Hepatocyte (in vitro differentiated cells): ENCODE measurements around the gene RPS14. TPM values are rescaled to one million over a fixed set of nuclear protein-coding genes. Genes with fewer than 3 reads are reported as not detected.

ENCODE experiments used
- DNase-seq: peaks from one replicate; pipeline ENCODE4 v3.0.0-alpha.2; 2016; ENCODE audit warnings: low spot score
- H2AFZ ChIP-seq: fragments of 200-600 bp; sonication (generic); 2 replicates; pipeline ENCODE4 v1.6.0; 2016; ENCODE audit warnings: antibody characterized with exemption, mild to moderate bottlenecking
- H3K27ac ChIP-seq: fragments of 200-600 bp; sonication (generic); 2 replicates; pipeline ENCODE4 v1.5.1; 2016; ENCODE audit warnings: mild to moderate bottlenecking
- H3K27me3 ChIP-seq: fragments of 200-600 bp; sonication (generic); 2 replicates; pipeline ENCODE4 v1.6.1; 2016
- H3K36me3 ChIP-seq: fragments of 200-600 bp; sonication (generic); replicated peaks from 2 replicates; pipeline ENCODE4 v1.5.1; 2016; ENCODE audit warnings: low read depth; ENCODE audit not compliant: insufficient read depth
- H3K4me1 ChIP-seq: fragments of 200-600 bp; sonication (generic); 2 replicates; pipeline ENCODE4 v1.5.1; 2016; ENCODE audit warnings: mild to moderate bottlenecking, moderate library complexity; ENCODE audit not compliant: insufficient read depth
- H3K4me2 ChIP-seq: fragments of 200-600 bp; sonication (generic); 2 replicates; pipeline ENCODE4 v1.6.0; 2016
- H3K4me3 ChIP-seq: fragments of 200-600 bp; sonication (generic); 2 replicates; pipeline ENCODE4 v1.5.1; 2016; ENCODE audit warnings: mild to moderate bottlenecking
- H3K79me2 ChIP-seq: fragments of 200-600 bp; sonication (generic); 2 replicates; pipeline ENCODE4 v1.6.0; 2017; ENCODE audit warnings: mild to moderate bottlenecking
- H3K9me2 ChIP-seq: fragments of 200-600 bp; sonication (generic); replicated peaks from 2 replicates; pipeline ENCODE4 v1.6.0; 2017; ENCODE audit warnings: mild to moderate bottlenecking; ENCODE audit not compliant: insufficient read depth
- H3K9me3 ChIP-seq: fragments of 200-600 bp; sonication (generic); 2 replicates; pipeline ENCODE4 v1.5.1; 2016; ENCODE audit warnings: low read depth, mild to moderate bottlenecking
- H4K20me1 ChIP-seq: fragments of 200-600 bp; sonication (generic); 2 replicates; pipeline ENCODE4 v1.6.0; 2016; ENCODE audit warnings: mild to moderate bottlenecking; ENCODE audit not compliant: insufficient read depth, poor library complexity, severe bottlenecking
- CTCF ChIP-seq: fragments of 200-600 bp; sonication (generic); IDR thresholded peaks from 2 replicates; pipeline ENCODE4 v1.5.1; 2016; ENCODE audit warnings: antibody characterized with exemption, mild to moderate bottlenecking; ENCODE audit not compliant: poor library complexity
- EZH2 ChIP-seq: fragments of 200-600 bp; sonication (generic); IDR thresholded peaks from 2 replicates; pipeline ENCODE4 v1.6.1; 2016; ENCODE audit warnings: antibody characterized with exemption, mild to moderate bottlenecking, borderline replicate concordance
- EZH2phosphoT487 ChIP-seq: fragments of 200-600 bp; sonication (generic); IDR thresholded peaks from one replicate; pipeline ENCODE4 v1.6.1; 2018; ENCODE audit warnings: antibody characterized with exemption, mild to moderate bottlenecking, low read depth, moderate library complexity; ENCODE audit not compliant: unreplicated experiment, severe bottlenecking
- WGBS: methylation state at CpG from one replicate; pipeline ENCODE4 v1.1.6; 2016; ENCODE audit warnings: low lambda C conversion rate; ENCODE audit errors: missing lambda C conversion rate; 5-methylcytosine and 5-hydroxymethylcytosine counted together
- polyA plus RNA-seq: library from polyadenylated mRNA; unstranded; fragments of >200 nt; fragmentation: Nextera tagmentation; extraction: Ambion mirVana; gene quantifications from 2 replicates; pipeline ENCODE4 v1.2.1, GENCODE V29; 2016
- total RNA-seq: library from RNA; depleted of rRNA; stranded (reverse); fragments of >200 nt; gene quantifications from 2 replicates; pipeline ENCODE4 v1.2.3, GENCODE V29; 2014

The RPS14 gene
- total and polyA plus RNA-seq, 2 experiments from 2014 or later, result 1,067 to 2,319 TPM

GRCh38 chr5:150399524-150400211 is 49.9 kb downstream of the RPS14 start:
- Histone ChIP-seq H3K36me3 (no peaks in the 10 kb centered on the region), H3K4me1 (no peaks in the 10 kb centered on the region), H3K4me3 (no peak overlapping the region), H3K27me3 (no peaks in the 10 kb centered on the region), H3K9me3 (no peaks in the 10 kb centered on the region), H3K79me2 (no peaks in the 10 kb centered on the region), H3K27ac (no peak overlapping the region), H3K9me2 (no peaks in the 10 kb centered on the region), H3K4me2 (no peak overlapping the region), H2AFZ (no peak overlapping the region), H4K20me1 (no peaks in the 10 kb centered on the region)
- TF ChIP-seq CTCF, result no peak
- TF ChIP-seq EZH2, result no peak
- TF ChIP-seq EZH2phosphoT487, result no peak
- 96% methylated on average over 11 of the region's 11 CpGs for WGBS
- DNase-seq, result no peak

DNA sequence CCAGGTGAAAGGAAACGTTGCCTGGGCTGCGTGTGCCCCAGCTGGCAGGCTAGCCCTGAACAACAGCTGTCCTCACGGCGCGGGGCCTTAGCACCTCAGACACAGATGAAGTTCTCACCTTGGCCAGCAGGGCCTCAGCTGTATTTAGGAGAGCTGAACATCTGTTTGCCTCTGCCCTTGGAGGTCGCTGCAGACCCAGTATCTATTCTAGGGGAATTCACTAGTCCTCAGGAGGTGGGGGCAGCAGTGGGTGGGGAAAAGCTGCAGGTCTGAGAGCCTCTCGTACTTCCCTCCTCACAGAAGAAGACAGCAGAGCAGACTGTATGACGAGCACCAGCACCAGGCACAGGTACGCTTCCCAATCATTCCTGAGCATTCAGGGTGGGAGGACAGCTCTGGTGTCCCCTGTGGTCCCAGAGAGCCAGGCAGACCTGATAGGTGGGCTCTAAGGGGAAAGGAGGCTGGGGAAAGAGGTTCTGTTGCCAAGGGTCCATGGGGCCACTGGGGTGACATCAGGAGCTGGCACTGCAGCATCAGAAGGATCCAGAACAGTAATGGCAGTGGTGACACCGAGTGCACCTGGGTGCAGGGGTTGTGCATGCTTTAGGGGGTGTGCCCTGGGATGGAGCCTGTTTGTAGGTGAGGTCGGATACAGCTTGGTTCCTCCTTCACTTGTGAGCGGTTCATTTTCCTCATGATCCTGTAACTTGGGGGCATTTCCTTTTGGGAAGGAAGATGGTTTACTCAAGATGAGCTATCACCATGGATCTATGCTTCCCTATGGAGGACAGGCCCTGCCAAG is 50.6 kb downstream of the RPS14 start:
- no peak overlapping the region for H3K4me2 ChIP-seq
- H3K36me3 ChIP-seq, result no peaks in the 10 kb centered on the region
- TF ChIP-seq EZH2, result no peak
- TF ChIP-seq CTCF, result no peak
- no peak for TF ChIP-seq EZH2phosphoT487
- H3K79me2 ChIP-seq, result no peaks in the 10 kb centered on the region
- H3K27me3 ChIP-seq, result no peaks in the 10 kb centered on the region
- no peaks in the 10 kb centered on the region for H3K9me3 ChIP-seq
- no peak overlapping the region for H3K4me3 ChIP-seq
- H3K4me1 ChIP-seq, result no peaks in the 10 kb centered on the region
- H3K9me2 ChIP-seq, result no peaks in the 10 kb centered on the region
- 90% methylated on average over 12 of the region's 12 CpGs for WGBS
- H2AFZ ChIP-seq, result no peak overlapping the region
- DNase-seq, result no peak
- H3K27ac ChIP-seq, result no peak overlapping the region
- no peaks in the 10 kb centered on the region for H4K20me1 ChIP-seq

DNA sequence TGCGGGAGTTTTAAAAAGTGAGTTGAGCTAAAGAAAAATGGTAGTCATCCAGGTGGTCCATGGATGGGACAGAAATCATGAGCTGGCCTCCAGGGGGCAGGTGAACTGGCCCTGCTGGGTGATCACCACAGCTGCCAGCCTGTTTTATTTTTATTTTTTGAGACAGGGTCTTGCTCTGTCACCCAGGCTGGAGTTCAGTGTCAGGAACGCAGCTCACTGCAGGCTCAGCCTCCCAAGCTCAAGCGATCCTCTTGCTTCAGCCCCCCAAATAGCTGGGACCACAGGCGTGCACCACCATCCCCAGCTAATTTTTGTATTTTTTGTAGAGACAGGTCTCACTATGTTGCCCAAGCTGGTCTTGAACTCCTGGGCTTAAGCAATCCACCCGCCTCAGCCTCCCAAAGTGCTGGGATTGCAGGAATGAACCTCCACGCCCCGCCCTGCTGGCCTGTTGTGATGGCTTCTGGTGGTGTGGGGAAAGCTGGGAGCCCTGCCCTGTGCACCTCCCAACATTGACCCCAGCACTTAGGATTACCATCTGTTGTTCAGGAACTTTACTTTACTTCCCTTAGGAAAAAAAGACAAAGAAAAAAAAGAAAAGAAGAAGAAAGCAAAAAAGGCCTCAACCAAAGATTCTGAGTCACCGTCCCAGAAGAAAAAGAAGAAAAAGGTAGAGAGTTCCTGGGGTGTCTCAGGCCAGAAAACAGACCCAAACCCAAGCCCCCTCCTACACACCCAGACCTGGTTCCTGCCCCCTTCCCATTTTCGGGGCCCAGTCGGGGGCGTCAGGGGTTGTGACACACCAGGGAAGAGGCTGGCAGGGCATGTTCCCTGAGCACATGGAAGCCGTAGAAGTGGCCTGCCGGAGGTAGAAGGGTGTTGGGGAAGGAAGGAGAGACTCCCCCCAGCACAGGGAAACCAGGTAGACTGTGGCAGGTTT is 51.5 kb downstream of the RPS14 start:
- Histone ChIP-seq H3K36me3 (no peaks in the 10 kb centered on the region), H4K20me1 (no peaks in the 10 kb centered on the region), H2AFZ (no peak overlapping the region), H3K27me3 (no peaks in the 10 kb centered on the region), H3K4me3 (no peak overlapping the region), H3K4me2 (no peak overlapping the region), H3K79me2 (no peaks in the 10 kb centered on the region), H3K27ac (no peak overlapping the region), H3K9me3 (no peaks in the 10 kb centered on the region), H3K9me2 (no peaks in the 10 kb centered on the region), H3K4me1 (no peaks in the 10 kb centered on the region)
- 98% methylated on average over 13 of the region's 13 CpGs for WGBS
- TF ChIP-seq EZH2 (no peak), EZH2phosphoT487 (no peak), CTCF (no peak)
- DNase-seq, result no peak
